ENCODE data around the gene ST3GAL3. TPM values are rescaled to one million over a fixed set of nuclear protein-coding genes. Genes with fewer than 3 reads are reported as not detected.

Gene ST3GAL3
- total and polyA plus RNA-seq, 10 of the 15 experiments (the other 5 are each of a cell fraction or from before 2014, with no cell fraction given): 1.2 to 19.3 (median 11.0) TPM

DNA sequence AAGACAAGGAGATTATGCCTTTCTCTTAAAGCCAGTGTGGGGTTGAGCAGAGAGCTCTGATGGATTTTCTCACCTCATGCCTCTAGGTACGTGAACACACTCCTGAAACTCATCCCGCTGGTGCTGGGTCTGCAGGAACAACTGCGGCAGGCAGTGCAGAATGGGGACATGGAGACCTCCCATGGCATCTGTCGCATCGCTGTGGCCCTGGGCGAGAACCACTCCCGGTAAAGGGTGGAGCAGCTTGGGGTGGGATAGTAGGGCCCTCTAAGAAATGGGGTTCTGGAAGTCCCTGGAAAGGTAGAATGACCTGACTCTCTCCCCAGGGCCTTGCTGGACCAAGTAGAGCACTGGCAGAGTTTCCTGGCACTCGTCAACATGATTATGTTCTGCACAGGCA is 248.9 kb downstream of the ST3GAL3 start (continued):
- no peak for TF ChIP-seq PRDM15 (CRISPR knock-in tag; IDR thresholded peaks at IDR 0.05)
- no peak for TF ChIP-seq KAT2A (conservative IDR thresholded peaks at IDR 0.05; ENCODE audit: control insufficient read depth, low read depth, low read length)

GRCh38 chr1:43957407-43958040 is 250.2 kb downstream of the ST3GAL3 start:
- CTCF ChIA-PET: interaction anchor here (1.6 to 1.9 kb wide), 2 partner anchors 12 to 22 kb away, joined by 3 to 6 read pairs; no protein-coding TSS in a partner anchor
- H4K20me1 ChIP-seq (ENCODE audit: control insufficient read depth, insufficient read depth): no peaks in the 10 kb centered on the region
- no peak overlapping the region for H3K4me2 ChIP-seq (ENCODE audit: control insufficient read depth, insufficient read depth)
- no peaks in the 10 kb centered on the region for H3K79me2 ChIP-seq (ENCODE audit: control insufficient read depth, insufficient read depth, low read length)
- FAIRE-seq (no peak), DNase-seq (ENCODE audit: low read depth, low spot score) (no peak), ATAC-seq (no peak)
- POLR2A ChIA-PET: no interaction called here
- H3K9ac ChIP-seq (ENCODE audit: control insufficient read depth, insufficient read depth, low read length): no peak overlapping the region
- 80% methylated on average over 7 of the region's 7 CpGs for WGBS (ENCODE audit: insufficient coverage, insufficient replicate concordance, low lambda C conversion rate, missing lambda C conversion rate)
- no peak overlapping the region for H3K27ac ChIP-seq (ENCODE audit: control insufficient read depth, insufficient read depth)
- SMC1A ChIA-PET (ENCODE audit: uncharacterized antibody, unreplicated experiment): no interaction called here
- peaks cover 0 to 12% of the 10 kb centered on the region in 2 experiments; a peak in 1 of 4 replicates for H3K36me3 ChIP-seq (ENCODE audit: control insufficient read depth in 2 of 2, insufficient read depth in 2 of 2, low read length in 1 of 2)
- H3K4me3 ChIP-seq: no peak overlapping the region
- H3K4me1 ChIP-seq (ENCODE audit: control insufficient read depth, insufficient read depth, low read length): no peaks in the 10 kb centered on the region
- BruUV-seq (replicated peaks): no TSS peak
- H3K9me3 ChIP-seq (replicated peaks; ENCODE audit: control insufficient read depth, insufficient read depth, low read length): no peaks in the 10 kb centered on the region
- in situ Hi-C loops (cut with MboI): no loop called here
- H2AFZ ChIP-seq (ENCODE audit: control insufficient read depth, low read depth, low read length): no peak overlapping the region
- intact Hi-C loops (cut with micrococcal nuclease; ENCODE audit: unreplicated experiment): no loop called here
- no peaks in the 10 kb centered on the region for H3K27me3 ChIP-seq (replicated peaks in 1 of 2; ENCODE audit: control insufficient read depth in 2 of 2, insufficient read depth in 2 of 2, low read length in 1 of 2)
- RAD21 ChIA-PET (ENCODE audit: unreplicated experiment): no interaction called here
- TF ChIP-seq ETV6 (conservative IDR thresholded peaks at IDR 0.05 in 1 of 2, IDR thresholded peaks at IDR 0.05 in 1 of 2; ENCODE audit: borderline replicate concordance in 1 of 2, low read depth in 1 of 2) (no peak), ZNF207 (IDR thresholded peaks at IDR 0.05; ENCODE audit: borderline replicate concordance) (no peak), SREBF1 (IDR thresholded peaks at IDR 0.05; ENCODE audit: low read length) (no peak), BCL11A (IDR thresholded peaks at IDR 0.05; ENCODE audit: low read depth, low read length) (no peak), SUZ12 (IDR thresholded peaks at IDR 0.05; ENCODE audit: unreplicated experiment) (no peak), EZH2 (IDR thresholded peaks at IDR 0.05; ENCODE audit: borderline replicate concordance, control insufficient read depth, low read depth, low read length) (no peak), HSF1 (IDR thresholded peaks at IDR 0.05; ENCODE audit: low read depth, low read length) (no peak), CHD1 (IDR thresholded peaks at IDR 0.05; ENCODE audit: low read depth, low read length) (no peak), TCF12 (IDR thresholded peaks at IDR 0.05; ENCODE audit: low read depth, low read length) (no peak)
- TF ChIP-seq, protein P1, sequence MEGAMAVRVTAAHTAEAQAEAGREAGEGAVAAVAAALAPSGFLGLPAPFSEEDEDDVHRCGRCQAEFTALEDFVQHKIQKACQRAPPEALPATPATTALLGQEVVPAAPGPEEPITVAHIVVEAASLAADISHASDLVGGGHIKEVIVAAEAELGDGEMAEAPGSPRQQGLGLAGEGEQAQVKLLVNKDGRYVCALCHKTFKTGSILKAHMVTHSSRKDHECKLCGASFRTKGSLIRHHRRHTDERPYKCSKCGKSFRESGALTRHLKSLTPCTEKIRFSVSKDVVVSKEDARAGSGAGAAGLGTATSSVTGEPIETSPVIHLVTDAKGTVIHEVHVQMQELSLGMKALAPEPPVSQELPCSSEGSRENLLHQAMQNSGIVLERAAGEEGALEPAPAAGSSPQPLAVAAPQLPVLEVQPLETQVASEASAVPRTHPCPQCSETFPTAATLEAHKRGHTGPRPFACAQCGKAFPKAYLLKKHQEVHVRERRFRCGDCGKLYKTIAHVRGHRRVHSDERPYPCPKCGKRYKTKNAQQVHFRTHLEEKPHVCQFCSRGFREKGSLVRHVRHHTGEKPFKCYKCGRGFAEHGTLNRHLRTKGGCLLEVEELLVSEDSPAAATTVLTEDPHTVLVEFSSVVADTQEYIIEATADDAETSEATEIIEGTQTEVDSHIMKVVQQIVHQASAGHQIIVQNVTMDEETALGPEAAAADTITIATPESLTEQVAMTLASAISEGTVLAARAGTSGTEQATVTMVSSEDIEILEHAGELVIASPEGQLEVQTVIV (IDR thresholded peaks at IDR 0.05; ENCODE audit: borderline replicate concordance, partially characterized antibody): no peak

Data from GM12878 (cell line).